ENCODE results near the gene PARD6G.
A peak's percentile ranks its signal among the peaks of the same experiment; 100 is the strongest.

PARD6G gene

GRCh38 chr18:80147418-80148325, 99.6 kb downstream of the PARD6G start:
- peak overlapping the region; percentile 7 for H3K27ac ChIP-seq
- H3K9me3 ChIP-seq (ENCODE audit: control insufficient read depth, low read length) = no peaks in the 10 kb centered on the region
- H3K27me3 ChIP-seq (ENCODE audit: control insufficient read depth, insufficient read depth, low read length) = no peaks in the 10 kb centered on the region
- H3K4me2 ChIP-seq (ENCODE audit: low read length) = peak overlapping the region; percentile 73
- no peaks in the 10 kb centered on the region for H3K79me2 ChIP-seq
- peak overlapping the region; percentile 65 for H2AFZ ChIP-seq
- H3K4me3 ChIP-seq (ENCODE audit: low read depth, low read length) = peak overlapping the region; percentile 72
- no peaks in the 10 kb centered on the region for H3K36me3 ChIP-seq (ENCODE audit: control insufficient read depth, insufficient read depth, low read length)
- H3K9ac ChIP-seq = no peak overlapping the region
- TF ChIP-seq, protein P1, sequence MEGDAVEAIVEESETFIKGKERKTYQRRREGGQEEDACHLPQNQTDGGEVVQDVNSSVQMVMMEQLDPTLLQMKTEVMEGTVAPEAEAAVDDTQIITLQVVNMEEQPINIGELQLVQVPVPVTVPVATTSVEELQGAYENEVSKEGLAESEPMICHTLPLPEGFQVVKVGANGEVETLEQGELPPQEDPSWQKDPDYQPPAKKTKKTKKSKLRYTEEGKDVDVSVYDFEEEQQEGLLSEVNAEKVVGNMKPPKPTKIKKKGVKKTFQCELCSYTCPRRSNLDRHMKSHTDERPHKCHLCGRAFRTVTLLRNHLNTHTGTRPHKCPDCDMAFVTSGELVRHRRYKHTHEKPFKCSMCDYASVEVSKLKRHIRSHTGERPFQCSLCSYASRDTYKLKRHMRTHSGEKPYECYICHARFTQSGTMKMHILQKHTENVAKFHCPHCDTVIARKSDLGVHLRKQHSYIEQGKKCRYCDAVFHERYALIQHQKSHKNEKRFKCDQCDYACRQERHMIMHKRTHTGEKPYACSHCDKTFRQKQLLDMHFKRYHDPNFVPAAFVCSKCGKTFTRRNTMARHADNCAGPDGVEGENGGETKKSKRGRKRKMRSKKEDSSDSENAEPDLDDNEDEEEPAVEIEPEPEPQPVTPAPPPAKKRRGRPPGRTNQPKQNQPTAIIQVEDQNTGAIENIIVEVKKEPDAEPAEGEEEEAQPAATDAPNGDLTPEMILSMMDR (IDR thresholded peaks at IDR 0.05) = no peak
- no peaks in the 10 kb centered on the region for H3K4me1 ChIP-seq

DNA sequence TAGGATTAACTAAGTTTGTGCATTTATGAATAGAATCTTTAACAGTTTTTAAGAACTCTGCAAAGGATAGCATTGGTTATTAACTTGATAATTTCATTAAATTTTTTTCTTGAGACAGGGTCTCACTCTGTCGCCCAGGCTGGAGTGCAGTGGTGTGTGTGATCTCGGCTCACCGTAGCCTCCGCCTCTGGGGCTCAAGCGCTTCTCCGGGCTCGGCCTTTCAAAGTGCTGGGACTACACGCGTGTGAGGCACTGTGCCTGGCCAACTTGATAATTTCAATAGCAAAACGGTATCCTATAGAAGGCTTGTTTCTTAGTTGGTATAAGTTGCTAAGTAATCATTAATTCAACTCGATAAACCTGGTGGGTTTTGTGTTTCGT, 100.3 kb downstream of the PARD6G start:
- Histone ChIP-seq H3K79me2 (no peaks in the 10 kb centered on the region), H3K36me3 (ENCODE audit: control insufficient read depth, insufficient read depth, low read length) (no peaks in the 10 kb centered on the region), H3K27ac (no peak overlapping the region), H3K27me3 (ENCODE audit: control insufficient read depth, insufficient read depth, low read length) (no peaks in the 10 kb centered on the region), H3K4me3 (ENCODE audit: low read depth, low read length) (peak overlapping the region; percentile 72), H3K4me1 (no peaks in the 10 kb centered on the region), H3K9me3 (ENCODE audit: control insufficient read depth, low read length) (no peaks in the 10 kb centered on the region), H3K4me2 (ENCODE audit: low read length) (peak overlapping the region; percentile 73), H2AFZ (peak overlapping the region; percentile 65), H3K9ac (no peak overlapping the region)
- TF ChIP-seq, protein P1 (IDR thresholded peaks at IDR 0.05) = no peak

GRCh38 chr18:80145196-80145804, 102.0 kb downstream of the PARD6G start:
- no peaks in the 10 kb centered on the region for H3K36me3 ChIP-seq (ENCODE audit: control insufficient read depth, insufficient read depth, low read length)
- no peaks in the 10 kb centered on the region for H3K4me1 ChIP-seq
- H3K79me2 ChIP-seq = no peaks in the 10 kb centered on the region
- no peak overlapping the region for H3K9ac ChIP-seq
- no peak overlapping the region for H3K4me2 ChIP-seq (ENCODE audit: low read length)
- TF ChIP-seq, protein P1 (IDR thresholded peaks at IDR 0.05) = no peak
- no peak overlapping the region for H3K4me3 ChIP-seq (ENCODE audit: low read depth, low read length)
- H3K27me3 ChIP-seq (ENCODE audit: control insufficient read depth, insufficient read depth, low read length) = no peaks in the 10 kb centered on the region
- no peaks in the 10 kb centered on the region for H3K9me3 ChIP-seq (ENCODE audit: control insufficient read depth, low read length)
- no peak overlapping the region for H2AFZ ChIP-seq
- H3K27ac ChIP-seq = no peak overlapping the region

GRCh38 chr18:80143881-80144280, 103.4 kb downstream of the PARD6G start:
- Histone ChIP-seq H2AFZ (no peak overlapping the region), H3K36me3 (ENCODE audit: control insufficient read depth, insufficient read depth, low read length) (no peaks in the 10 kb centered on the region), H3K9me3 (ENCODE audit: control insufficient read depth, low read length) (no peaks in the 10 kb centered on the region), H3K4me2 (ENCODE audit: low read length) (no peak overlapping the region), H3K9ac (no peak overlapping the region), H3K27me3 (ENCODE audit: control insufficient read depth, insufficient read depth, low read length) (no peaks in the 10 kb centered on the region), H3K4me3 (ENCODE audit: low read depth, low read length) (no peak overlapping the region), H3K27ac (no peak overlapping the region), H3K79me2 (no peaks in the 10 kb centered on the region), H3K4me1 (no peaks in the 10 kb centered on the region)
- TF ChIP-seq, protein P1 (IDR thresholded peaks at IDR 0.05) = no peak

Data from parathyroid adenoma (tissue), 2 donors.